A549 treated with CORT108297 at 1 μM for 4 hours (cell line): ENCODE results near the gene ZC3HAV1L. TPM values are rescaled to one million over a fixed set of nuclear protein-coding genes. Genes with fewer than 3 reads are reported as not detected.

Source experiments
- total RNA-seq: library from RNA; stranded (reverse); fragments of 200-300 nt; extraction: Qiagen RNA extraction; gene quantifications from 5 replicates; pipeline ENCODE4 v1.2.3, GENCODE V29; 2022

The ZC3HAV1L gene
- total RNA-seq: 4.3 to 8.1 TPM (median 6.6 TPM) in 5 replicates

GRCh38 chr7:139035586-139036353 lies at the start of gene ZC3HAV1L:
Gene ZC3HAV1L, minus strand, starts transcription at chr7:139036042. Its CDS starts 25 bp downstream, at chr7:139036017.

GRCh38 chr7:138981332-138982203 lies 54.3 kb downstream of the ZC3HAV1L start, which contains the start of gene KIAA1549:
Gene KIAA1549, minus strand, starts transcription at chr7:138981389. Its CDS starts 120 bp downstream, at chr7:138981269.

Other genes starting within 250 kb of the ZC3HAV1L start
- not detected in 5 replicates for gene TMEM213, start 238.0 kb downstream of the ZC3HAV1L start, total RNA-seq
- gene ATP6V0A4, start 237.8 kb downstream of the ZC3HAV1L start, total RNA-seq: 0.12 to 0.18 TPM (median 0.15 TPM) in 5 replicates
- gene KIAA1549, start 54.7 kb downstream of the ZC3HAV1L start, total RNA-seq: 5.7 to 8.5 TPM (median 7.2 TPM) in 5 replicates
- gene ZC3HAV1, start 73.7 kb upstream of the ZC3HAV1L start, total RNA-seq: 27.7 to 33.5 TPM (median 30.7 TPM) in 5 replicates
- 2.1 to 3.0 TPM (median 2.7 TPM) in 5 replicates for gene UBN2, start 195.2 kb upstream of the ZC3HAV1L start, total RNA-seq